WTC11 (cell line): ENCODE measurements around the gene OPN4. TPM values are rescaled to one million over a fixed set of nuclear protein-coding genes. Genes with fewer than 3 reads are reported as not detected.

Experiments
- ATAC-seq: fragments of 200-7000 bp; cut with Tn5 transposase; 2 replicates; pipeline ENCODE4 v1.10.0; 2021; ENCODE audit warnings: mild to moderate bottlenecking, moderate library complexity
- CTCF ChIA-PET: fragments of 300-600 bp; sonication (Branson Sonifier 250); formaldehyde crosslinking; loops from one replicate; lab custom pipeline; 2021; ENCODE audit warnings: antibody characterized with exemption; lab: Charles Lee
- POLR2A ChIA-PET: fragments of 350-600 bp; sonication (Branson Sonifier 250); formaldehyde crosslinking; loops from one replicate; lab custom pipeline; 2021; ENCODE audit warnings: antibody characterized with exemption; lab: Charles Lee
- DNase-seq: peaks from one replicate; pipeline ENCODE4 v3.0.0; 2021; ENCODE audit warnings: low spot score
- H3K27ac Mint-ChIP-seq: 2 replicates; pipeline ENCODE4 v1.8.0; 2021; ENCODE audit warnings: mixed read lengths
- H3K27me3 Mint-ChIP-seq: 2 replicates; pipeline ENCODE4 v1.8.0; 2021; ENCODE audit warnings: low read depth, mild to moderate bottlenecking, moderate library complexity, mixed read lengths
- H3K36me3 Mint-ChIP-seq: 2 replicates; pipeline ENCODE4 v1.8.0; 2021; ENCODE audit warnings: mixed read lengths
- H3K4me1 Mint-ChIP-seq: 2 replicates; pipeline ENCODE4 v1.8.0; 2022; ENCODE audit warnings: mixed read lengths
- H3K4me3 Mint-ChIP-seq: 2 replicates; pipeline ENCODE4 v1.8.0; 2021; ENCODE audit warnings: mild to moderate bottlenecking, moderate library complexity, mixed read lengths
- H3K9me3 Mint-ChIP-seq: 2 replicates; pipeline ENCODE4 v1.8.0; 2021; ENCODE audit warnings: mixed read lengths
- AFF4 ChIP-seq: sonication (generic); formaldehyde crosslinking; IDR thresholded peaks from 2 replicates; pipeline ENCODE4 v1.8.1; 2023; ENCODE audit warnings: mild to moderate bottlenecking, missing genetic modification reagents, borderline replicate concordance
- AR ChIP-seq: fragments of 250-450 bp; sonication (Bioruptor Pico); IDR thresholded peaks from 2 replicates; pipeline ENCODE4 v1.9.0; 2021; ENCODE audit warnings: mild to moderate bottlenecking
- ATF2 ChIP-seq: sonication (generic); formaldehyde crosslinking; IDR thresholded peaks from 2 replicates; pipeline ENCODE4 v1.8.1; 2022; ENCODE audit warnings: low read depth, missing genetic modification reagents, borderline replicate concordance
- E2F5 ChIP-seq: sonication (generic); formaldehyde crosslinking; IDR thresholded peaks from 2 replicates; pipeline ENCODE4 v1.8.1; 2022; ENCODE audit warnings: mild to moderate bottlenecking, moderate library complexity, missing genetic modification reagents
- FOXJ3 ChIP-seq: sonication (generic); formaldehyde crosslinking; IDR thresholded peaks from 2 replicates; pipeline ENCODE4 v1.9.0; 2021; ENCODE audit warnings: missing genetic modification reagents, mild to moderate bottlenecking, borderline replicate concordance
- FOXK1 ChIP-seq: sonication (generic); formaldehyde crosslinking; IDR thresholded peaks from 2 replicates; pipeline ENCODE4 v1.8.0; 2022; ENCODE audit warnings: mild to moderate bottlenecking, moderate library complexity, missing genetic modification reagents
- GTF2I ChIP-seq: fragments of 250-450 bp; sonication (Bioruptor Pico); conservative IDR thresholded peaks from 2 replicates; pipeline ENCODE4 v1.4.0; 2021; ENCODE audit warnings: mild to moderate bottlenecking
- HMGA2 ChIP-seq: fragments of 250-450 bp; sonication (Bioruptor Pico); IDR thresholded peaks from 2 replicates; pipeline ENCODE4 v1.4.0; 2021; ENCODE audit warnings: mild to moderate bottlenecking, moderate library complexity
- KAT7 ChIP-seq: sonication (generic); formaldehyde crosslinking; IDR thresholded peaks from 2 replicates; pipeline ENCODE4 v1.8.1; 2023; ENCODE audit warnings: missing genetic modification reagents, mild to moderate bottlenecking, borderline replicate concordance
- MAX ChIP-seq: sonication (generic); formaldehyde crosslinking; IDR thresholded peaks from 2 replicates; pipeline ENCODE4 v1.8.0; 2022; ENCODE audit warnings: mild to moderate bottlenecking, missing genetic modification reagents
- MYBL2 ChIP-seq: sonication (generic); formaldehyde crosslinking; IDR thresholded peaks from 2 replicates; pipeline ENCODE4 v1.8.1; 2023; ENCODE audit warnings: mild to moderate bottlenecking, moderate library complexity, missing genetic modification reagents
- PRRX2 ChIP-seq: fragments of 250-450 bp; sonication (Bioruptor Pico); IDR thresholded peaks from 2 replicates; pipeline ENCODE4 v1.8.0; 2021; ENCODE audit warnings: mild to moderate bottlenecking
- RORB ChIP-seq: fragments of 250-450 bp; sonication (Bioruptor Pico); IDR thresholded peaks from 2 replicates; pipeline ENCODE4 v1.9.0; 2021; ENCODE audit warnings: mild to moderate bottlenecking
- TP53 ChIP-seq: sonication (generic); formaldehyde crosslinking; IDR thresholded peaks from 2 replicates; pipeline ENCODE4 v1.8.1; 2023; ENCODE audit warnings: mild to moderate bottlenecking, missing genetic modification reagents
- ZNF219 ChIP-seq: sonication (generic); formaldehyde crosslinking; IDR thresholded peaks from 2 replicates; pipeline ENCODE4 v1.8.0; 2023; ENCODE audit warnings: missing genetic modification reagents, mild to moderate bottlenecking, borderline replicate concordance
- ZNF317 ChIP-seq: sonication (generic); formaldehyde crosslinking; IDR thresholded peaks from 2 replicates; pipeline ENCODE4 v1.8.1; 2023; ENCODE audit warnings: low read depth, mild to moderate bottlenecking, moderate library complexity, missing genetic modification reagents, borderline replicate concordance
- ZNF416 ChIP-seq: fragments of 250-450 bp; sonication (Bioruptor Pico); IDR thresholded peaks from 2 replicates; pipeline ENCODE4 v1.9.0; 2021; ENCODE audit warnings: mild to moderate bottlenecking, inconsistent platforms
- ZNF423 ChIP-seq: fragments of 250-450 bp; sonication (Bioruptor Pico); IDR thresholded peaks from 2 replicates; pipeline ENCODE4 v2.1.2; 2022; ENCODE audit warnings: mild to moderate bottlenecking, moderate library complexity
- total RNA-seq: library from RNA; stranded (reverse); gene quantifications from 3 replicates; pipeline ENCODE4 v1.2.3, GENCODE V29; 2021
- TF ChIP-seq, protein P1 (sequence below): sonication (generic); formaldehyde crosslinking; IDR thresholded peaks from 2 replicates; pipeline ENCODE4 v1.8.1; 2023; ENCODE audit warnings: mild to moderate bottlenecking, missing genetic modification reagents

The OPN4 gene
- total RNA-seq, 1 experiment from 2014 or later, result not detected

- Mint-ChIP-seq H3K27ac (no peak overlapping the region), H3K9me3 (no peaks in the 10 kb centered on the region), H3K4me1 (peaks cover 33% of the 10 kb centered on the region), H3K36me3 (no peaks in the 10 kb centered on the region), H3K27me3 (no peaks in the 10 kb centered on the region), H3K4me3 (no peak overlapping the region)
- TF ChIP-seq RORB (CRISPR knock-in tag), result no peak
- TF ChIP-seq FOXK1, result no peak
- TF ChIP-seq, protein P1, sequence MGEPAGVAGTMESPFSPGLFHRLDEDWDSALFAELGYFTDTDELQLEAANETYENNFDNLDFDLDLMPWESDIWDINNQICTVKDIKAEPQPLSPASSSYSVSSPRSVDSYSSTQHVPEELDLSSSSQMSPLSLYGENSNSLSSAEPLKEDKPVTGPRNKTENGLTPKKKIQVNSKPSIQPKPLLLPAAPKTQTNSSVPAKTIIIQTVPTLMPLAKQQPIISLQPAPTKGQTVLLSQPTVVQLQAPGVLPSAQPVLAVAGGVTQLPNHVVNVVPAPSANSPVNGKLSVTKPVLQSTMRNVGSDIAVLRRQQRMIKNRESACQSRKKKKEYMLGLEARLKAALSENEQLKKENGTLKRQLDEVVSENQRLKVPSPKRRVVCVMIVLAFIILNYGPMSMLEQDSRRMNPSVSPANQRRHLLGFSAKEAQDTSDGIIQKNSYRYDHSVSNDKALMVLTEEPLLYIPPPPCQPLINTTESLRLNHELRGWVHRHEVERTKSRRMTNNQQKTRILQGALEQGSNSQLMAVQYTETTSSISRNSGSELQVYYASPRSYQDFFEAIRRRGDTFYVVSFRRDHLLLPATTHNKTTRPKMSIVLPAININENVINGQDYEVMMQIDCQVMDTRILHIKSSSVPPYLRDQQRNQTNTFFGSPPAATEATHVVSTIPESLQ (CRISPR knock-in tag), result no peak
- no peak for TF ChIP-seq ZNF423 (CRISPR knock-in tag)
- TF ChIP-seq GTF2I (CRISPR knock-in tag), result no peak
- TF ChIP-seq MAX (CRISPR knock-in tag), result no peak
- no peak for TF ChIP-seq KAT7 (CRISPR knock-in tag)
- no peak for TF ChIP-seq PRRX2 (CRISPR knock-in tag)
- no peak for TF ChIP-seq AR
- TF ChIP-seq HMGA2 (CRISPR knock-in tag), result no peak
- no peak for TF ChIP-seq ZNF416
- no peak for TF ChIP-seq ATF2 (CRISPR knock-in tag)
- TF ChIP-seq E2F5 (CRISPR knock-in tag), result no peak
- TF ChIP-seq FOXJ3 (CRISPR knock-in tag), result no peak
- TF ChIP-seq ZNF317 (CRISPR knock-in tag), result no peak
- TF ChIP-seq MYBL2 (CRISPR knock-in tag), result no peak
- TF ChIP-seq TP53, result no peak
- no peak for TF ChIP-seq ZNF219 (CRISPR knock-in tag)
- no peak for TF ChIP-seq AFF4 (CRISPR knock-in tag)
- ATAC-seq (no peak), DNase-seq (no peak)
- ChIA-PET POLR2A (no interaction called here), CTCF (interaction anchor here (0.6 to 1.3 kb wide), 5 partner anchors 83 to 280 kb away, joined by 3 to 5 read pairs (median 3); no protein-coding TSS in a partner anchor)
These were observed 32.6 kb downstream of the OPN4 start for GRCh38 chr10:86686972-86687371.
